K562 (cell line): ENCODE data around the gene ZNF609. TPM values are rescaled to one million over a fixed set of nuclear protein-coding genes. Genes with fewer than 3 reads are reported as not detected.

Source experiments
- ATAC-seq: fragments of 200-7000 bp; cut with Tn5 transposase; 3 replicates; pipeline ENCODE4 v1.9.1; 2020; ENCODE audit warnings: moderate library complexity
- BruUV-seq: library from RNA; stranded (reverse); fragments of 400-500 nt; replicated peaks from 2 replicates; lab custom pipeline; 2021; lab: Mats Ljungman, UMichigan
- CTCF ChIA-PET: fragments of 300-600 bp; formaldehyde crosslinking; extraction: SDS; loops from one replicate; lab custom pipeline; 2021; ENCODE audit warnings: low intra/inter-chr PET ratio; lab: Yijun Ruan, JAX
- POLR2A ChIA-PET: fragments of 300-600, 350-650 bp; sonication (Branson Sonifier 250); formaldehyde crosslinking; extraction: SDS; loops from one replicate; lab custom pipeline; 2021; ENCODE audit warnings: antibody characterized with exemption, inconsistent platforms; lab: Yijun Ruan, JAX
- DNase-seq, 4 experiments: peaks; one replicate each; pipeline versions ENCODE4 v3.0.0 to v3.0.0-alpha.2; 2011 to 2018; ENCODE audit warnings: low spot score in 3 of 4, mixed read lengths in 3 of 4; ENCODE audit errors: extremely low read depth in 1 of 4
- FAIRE-seq: peaks from 2 replicates; lab custom pipeline; 2011; peaks lifted over from hg19 to GRCh38; lab: Jason Lieb, UNC
- H2AFZ ChIP-seq: 2 replicates; pipeline ENCODE4 v1.6.0; 2011; ENCODE audit warnings: low read depth, low read length, control low read depth, inconsistent platforms
- H3K27ac ChIP-seq: fragments of 200-600 bp; 3 replicates; pipeline ENCODE4 v1.8.0; 2011; ENCODE audit warnings: low read depth, mild to moderate bottlenecking, control low read depth, inconsistent platforms, low read length, moderate library complexity, mixed read lengths; ENCODE audit errors: extremely low read depth
- H3K27me3 ChIP-seq, 2 experiments: fragments of 300-600 bp in 1 of 2; 2 replicates in 1 of 2; 3 replicates in 1 of 2; pipeline versions ENCODE4 v1.6.0 to v1.8.0; 2011; ENCODE audit warnings: inconsistent platforms in 2 of 2, low read length in 2 of 2, mild to moderate bottlenecking in 1 of 2, mixed read lengths in 1 of 2, moderate library complexity in 1 of 2; ENCODE audit not compliant: control insufficient read depth in 2 of 2, insufficient read depth in 2 of 2
- H3K36me3 ChIP-seq: fragments of 300-600 bp; 3 replicates; pipeline ENCODE4 v1.8.0; 2011; ENCODE audit warnings: mild to moderate bottlenecking, low read length, inconsistent platforms; ENCODE audit not compliant: control insufficient read depth, insufficient read depth
- H3K4me1 ChIP-seq, 2 experiments: fragments of 200-600 bp in 1 of 2; replicated peaks in 1 of 2; 2 replicates in 1 of 2; 3 replicates in 1 of 2; pipeline versions ENCODE4 v1.5.1 to v1.8.0; 2011; ENCODE audit warnings: inconsistent platforms in 2 of 2, low read length in 2 of 2, mild to moderate bottlenecking in 1 of 2, mixed read lengths in 1 of 2, moderate library complexity in 1 of 2; ENCODE audit not compliant: control insufficient read depth in 2 of 2, insufficient read depth in 2 of 2
- H3K4me2 ChIP-seq: 2 replicates; pipeline ENCODE4 v1.6.1; 2011; ENCODE audit warnings: low read length, control low read depth, inconsistent platforms, mixed read lengths; ENCODE audit not compliant: insufficient read depth
- H3K4me3 ChIP-seq: fragments of 200-600 bp; sonication (generic), shearing (Covaris generic); 2 replicates; pipeline ENCODE4 v1.5.1; 2016; ENCODE audit warnings: control low read depth, inconsistent platforms
- H3K79me2 ChIP-seq: fragments of 200-600 bp; 3 replicates; pipeline ENCODE4 v1.8.0; 2011; ENCODE audit warnings: low read length, inconsistent platforms; ENCODE audit not compliant: control insufficient read depth, insufficient read depth
- H3K9ac ChIP-seq, 2 experiments: 2 replicates each; pipeline versions ENCODE4 v1.6.0 to v1.6.1; 2011; ENCODE audit warnings: low read depth in 2 of 2, low read length in 2 of 2, control low read depth in 1 of 2, inconsistent platforms in 1 of 2, mild to moderate bottlenecking in 1 of 2, mixed read lengths in 1 of 2; ENCODE audit not compliant: insufficient read depth in 1 of 2
- H3K9me1 ChIP-seq: one replicate; pipeline ENCODE4 v1.6.0; 2011; ENCODE audit warnings: inconsistent platforms, mild to moderate bottlenecking, low read length, moderate library complexity; ENCODE audit not compliant: control insufficient read depth, insufficient read depth
- H3K9me3 ChIP-seq: replicated peaks from 2 replicates; pipeline ENCODE4 v1.5.1; 2011; ENCODE audit warnings: low read depth, low read length, inconsistent platforms; ENCODE audit not compliant: control insufficient read depth, insufficient read depth
- H4K20me1 ChIP-seq: replicated peaks from 2 replicates; pipeline ENCODE4 v1.6.1; 2011; ENCODE audit warnings: low read length, inconsistent platforms, mixed read lengths; ENCODE audit not compliant: control insufficient read depth, insufficient read depth
- ARID3A ChIP-seq: IDR thresholded peaks from 2 replicates; pipeline ENCODE4 v1.6.1; 2012; ENCODE audit warnings: low read depth, low read length, improper control_type of control experiment, borderline replicate concordance
- ATF2 ChIP-seq: sonication (generic); formaldehyde crosslinking; IDR thresholded peaks from 2 replicates; pipeline ENCODE4 v1.8.1; 2022; ENCODE audit warnings: missing genetic modification reagents
- E4F1 ChIP-seq: fragments of 250-450 bp; sonication (Bioruptor Pico); IDR thresholded peaks from 2 replicates; pipeline ENCODE4 v1.5.0; 2021; ENCODE audit warnings: mild to moderate bottlenecking, borderline replicate concordance
- SMARCC2 ChIP-seq: fragments of 450-650 bp; IDR thresholded peaks from 2 replicates; pipeline ENCODE4 v1.6.1; 2017; ENCODE audit warnings: antibody characterized with exemption, moderate library complexity, mild to moderate bottlenecking, low read depth
- ZFP1 ChIP-seq: fragments of 450-650 bp; formaldehyde crosslinking; IDR thresholded peaks from 2 replicates; pipeline ENCODE4 v1.4.0; 2020; ENCODE audit warnings: mild to moderate bottlenecking, mixed read lengths
- ZNF512 ChIP-seq: IDR thresholded peaks from 2 replicates; pipeline ENCODE4 v1.6.1; 2016; ENCODE audit warnings: missing genetic modification characterization, missing compliant biosample characterization
- WGBS: fragments of 100-300 bp; shearing (Covaris generic); methylation state at CpG from one replicate; pipeline ENCODE4 v1.1.6; 2016; ENCODE audit warnings: low coverage, mixed read lengths; ENCODE audit not compliant: insufficient coverage; ENCODE audit errors: missing lambda C conversion rate; 5-methylcytosine and 5-hydroxymethylcytosine counted together
- in situ Hi-C: fragments of 300-500 bp; cut with MboI; formaldehyde crosslinking; loops from 4 replicates; pipeline ENCODE4 v1.15.0; 2018; ENCODE audit warnings: inconsistent platforms, mixed read lengths
- intact Hi-C: fragments of 100-400 bp; cut with micrococcal nuclease; formaldehyde crosslinking; loops from 2 replicates; pipeline ENCODE4 v1.14.2; 2022
- polyA plus RNA-seq, 8 experiments: library from polyadenylated mRNA; depleted of rRNA in 4 of 8; stranded (reverse) in 5 of 8; unstranded in 3 of 8; fragments of >200 nt; fragmentation: Nextera tagmentation in 2 of 8; fragmentation: Illumina TruSeq in 1 of 8; extraction: Ambion mirVana in 2 of 8; extraction: Trizol in 1 of 8; gene quantifications; 2 replicates each; pipeline versions ENCODE4 v1.2.1 to v1.2.3, GENCODE V29; 2011 to 2014; ENCODE audit warnings: inconsistent platforms in 1 of 8, missing spikeins in 1 of 8
- total RNA-seq, 7 experiments: library from RNA; depleted of rRNA in 6 of 7; stranded (reverse); fragments of >200 nt in 6 of 7; fragmentation: Illumina TruSeq in 2 of 7; extraction: Trizol in 2 of 7; gene quantifications; 2 replicates each; pipeline versions ENCODE4 v1.2.1 to v1.2.3, GENCODE V29; 2011 to 2021; ENCODE audit warnings: low replicate concordance in 1 of 7

ZNF609 gene
- total and polyA plus RNA-seq, 9 of the 15 experiments (the other 6 are each of a cell fraction or from before 2014, with no cell fraction given) = 3.0 to 38.7 (median 17.8) TPM

GRCh38 chr15:64560501-64560900, 100.1 kb downstream of the ZNF609 start:
- 62% methylated on average over 3 of the region's 3 CpGs for WGBS
- in situ Hi-C loops = no loop called here

More at GRCh38 chr15:64560501-64560900, 100.1 kb downstream of the ZNF609 start:
- no TSS peak for BruUV-seq
- peaks cover 7% of the 10 kb centered on the region for H3K36me3 ChIP-seq
- no peaks in the 10 kb centered on the region for H3K9me3 ChIP-seq
- ChIA-PET POLR2A (interaction anchor here (1.0 kb wide), 2 partner anchors 9 to 44 kb away, joined by 5 read pairs; no protein-coding TSS in a partner anchor), CTCF (no interaction called here)
- ATAC-seq = no peak
- H3K79me2 ChIP-seq = peaks cover 89% of the 10 kb centered on the region
- no peaks in the 10 kb centered on the region for H4K20me1 ChIP-seq
- intact Hi-C loops = loop anchor here (10.0 kb wide), 1 partner anchor 126 kb away; no protein-coding TSS in a partner anchor
- no peak for FAIRE-seq
- no peak overlapping the region for H3K4me3 ChIP-seq
- peaks cover 0 to 36% of the 10 kb centered on the region in 2 experiments; a peak in 4 of 5 replicates for H3K4me1 ChIP-seq
- H3K9ac ChIP-seq = no peak overlapping the region
- TF ChIP-seq ARID3A (no peak), ZNF512 (no peak), SMARCC2 (no peak), ZFP1 (CRISPR knock-in tag) (no peak), E4F1 (no peak), ATF2 (CRISPR knock-in tag) (no peak)
- peak overlapping the region; percentile 39; the same call in 2 of the 3 replicates for H3K27ac ChIP-seq
- no peak for DNase-seq
- H2AFZ ChIP-seq = no peak overlapping the region
- H3K9me1 ChIP-seq = no peaks in the 10 kb centered on the region
- H3K4me2 ChIP-seq = no peak overlapping the region; the same call in 1 of the 2 replicates
- no peaks in the 10 kb centered on the region for H3K27me3 ChIP-seq
